PFSK-1 (cell line): ENCODE data around the gene ALDH4A1.

Source experiments
- FOXP2 ChIP-seq: optimal IDR thresholded peaks from 2 replicates; pipeline ENCODE3; 2011; ENCODE audit warnings: borderline replicate concordance, control low read depth, inconsistent platforms; ENCODE audit not compliant: insufficient read depth; ENCODE audit errors: extremely low read length, extremely low read depth
- POLR2AphosphoS5 ChIP-seq: IDR thresholded peaks from 2 replicates; pipeline ENCODE4 v1.6.1; 2012; ENCODE audit warnings: low read depth, mild to moderate bottlenecking, control low read depth, low read length, moderate library complexity
- REST ChIP-seq, 2 experiments: IDR thresholded peaks; 2 replicates each; pipeline versions ENCODE4 v1.6.1 to v1.8.0; 2011 to 2012; ENCODE audit warnings: low read depth in 2 of 2, low read length in 2 of 2, control low read depth in 1 of 2, inconsistent platforms in 1 of 2, mild to moderate bottlenecking in 1 of 2, moderate library complexity in 1 of 2; ENCODE audit not compliant: insufficient read depth in 1 of 2
- SIN3A ChIP-seq: IDR thresholded peaks from 2 replicates; pipeline ENCODE4 v1.6.1; 2012; ENCODE audit warnings: mild to moderate bottlenecking, low read length, moderate library complexity, borderline replicate concordance; ENCODE audit not compliant: insufficient read depth
- TAF1 ChIP-seq: IDR thresholded peaks from 2 replicates; pipeline ENCODE4 v1.6.1; 2012; ENCODE audit warnings: low read length, control low read depth, borderline replicate concordance; ENCODE audit not compliant: insufficient read depth

ALDH4A1 gene

DNA sequence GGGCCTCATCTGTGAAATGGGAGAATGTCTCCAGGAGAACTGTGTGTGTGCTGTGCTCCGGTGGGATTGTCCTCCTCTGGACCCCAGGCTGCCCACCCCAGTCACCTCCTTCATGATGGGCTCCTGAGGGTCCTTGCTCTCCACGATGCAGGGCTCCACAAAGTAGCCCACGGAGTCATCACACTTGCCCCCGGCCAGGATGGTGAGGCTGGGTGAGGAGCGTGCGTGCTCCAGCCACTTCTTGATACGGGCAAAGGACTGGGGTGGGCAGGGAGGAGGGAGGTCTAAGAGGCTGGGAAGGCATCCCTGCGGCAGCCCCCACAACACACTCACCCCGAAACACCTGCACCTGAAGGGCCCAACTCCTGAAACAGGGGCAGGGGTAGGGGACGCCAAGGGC is 26.1 kb downstream of the ALDH4A1 start:
- TF ChIP-seq FOXP2 (no peak), SIN3A (no peak), POLR2AphosphoS5 (no peak), REST (IDR thresholded peaks at IDR 0.05; ENCODE audit: insufficient read depth in 1 of 2, low read depth in 2 of 2, low read length in 2 of 2) (no peak), TAF1 (no peak)

DNA sequence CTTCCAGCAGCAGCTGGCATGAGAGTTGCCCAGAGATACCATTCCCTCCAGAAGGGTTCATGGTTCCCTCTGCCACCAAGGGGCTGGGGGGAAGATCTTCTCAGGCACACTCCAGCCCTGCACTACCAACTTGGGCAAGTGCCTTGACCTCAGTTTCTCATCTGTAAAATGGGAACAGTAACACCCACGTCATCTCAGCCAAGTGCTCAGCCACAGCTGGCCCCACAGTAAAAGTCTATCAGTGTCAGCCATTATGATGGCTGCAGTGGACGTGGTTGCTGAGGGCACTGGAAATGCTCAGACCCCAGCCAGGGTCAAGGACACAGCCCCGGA is 26.6 kb downstream of the ALDH4A1 start:
- TF ChIP-seq FOXP2 (no peak), TAF1 (no peak), REST (IDR thresholded peaks at IDR 0.05; ENCODE audit: insufficient read depth in 1 of 2, low read depth in 2 of 2, low read length in 2 of 2) (no peak), SIN3A (no peak), POLR2AphosphoS5 (no peak)

DNA sequence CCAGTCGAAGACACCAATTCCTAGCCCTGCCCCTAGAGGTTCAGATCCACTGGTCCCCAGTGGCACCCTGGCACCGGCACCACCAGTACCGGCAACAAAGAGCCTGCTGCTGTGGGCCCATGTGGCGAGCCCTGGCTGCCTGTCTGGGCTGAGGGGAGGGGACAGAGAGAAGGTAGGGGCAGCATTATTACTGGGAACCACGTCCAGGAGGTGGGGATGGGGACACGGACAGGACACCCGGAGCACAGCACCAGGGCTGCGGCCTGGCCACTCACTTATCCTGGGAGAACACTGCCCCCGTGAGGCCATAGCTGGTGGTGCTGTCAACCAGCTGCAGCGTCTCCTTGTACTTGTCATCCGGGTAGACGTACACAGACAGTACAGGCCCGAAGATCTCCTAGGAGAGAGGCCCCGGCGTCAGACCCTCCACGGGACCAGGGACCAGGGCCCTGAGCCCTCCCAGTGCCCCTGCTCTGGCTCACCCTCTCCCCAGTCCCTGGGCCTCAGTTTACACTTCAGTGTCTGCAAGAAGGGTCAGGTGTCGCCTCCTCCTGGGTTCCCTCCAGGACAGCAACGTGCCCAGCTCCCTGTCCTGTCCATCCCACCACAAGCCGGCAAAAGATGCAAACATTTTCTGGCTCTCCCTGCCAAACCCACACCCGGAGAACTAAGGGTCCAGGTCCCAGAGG is 27.1 kb downstream of the ALDH4A1 start:
- TF ChIP-seq TAF1 (no peak), REST (IDR thresholded peaks at IDR 0.05; ENCODE audit: insufficient read depth in 1 of 2, low read depth in 2 of 2, low read length in 2 of 2) (no peak), POLR2AphosphoS5 (no peak), SIN3A (no peak), FOXP2 (no peak)

DNA sequence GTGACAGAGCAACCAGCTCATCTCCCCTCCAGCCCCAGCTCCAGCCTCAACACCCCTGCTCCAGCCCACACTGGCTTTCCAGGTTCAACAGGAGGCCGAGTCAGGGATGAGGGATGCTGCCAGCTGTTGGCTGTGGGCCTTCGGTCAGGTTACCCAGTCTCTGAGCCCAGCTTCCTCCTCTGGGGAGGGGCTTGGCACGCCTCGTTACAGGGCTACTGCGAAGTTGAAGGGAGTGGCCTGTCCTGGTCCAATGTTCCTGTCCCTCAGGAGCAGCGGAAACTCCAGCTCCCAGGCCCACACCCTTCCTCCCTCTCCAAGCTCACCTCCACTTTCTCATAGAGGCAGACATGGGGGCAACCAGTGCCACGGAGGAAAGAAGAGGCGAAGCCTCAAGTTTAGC is 27.8 kb downstream of the ALDH4A1 start:
- TF ChIP-seq POLR2AphosphoS5 (no peak), FOXP2 (no peak), SIN3A (no peak), REST (IDR thresholded peaks at IDR 0.05; ENCODE audit: insufficient read depth in 1 of 2, low read depth in 2 of 2, low read length in 2 of 2) (no peak), TAF1 (no peak)

DNA sequence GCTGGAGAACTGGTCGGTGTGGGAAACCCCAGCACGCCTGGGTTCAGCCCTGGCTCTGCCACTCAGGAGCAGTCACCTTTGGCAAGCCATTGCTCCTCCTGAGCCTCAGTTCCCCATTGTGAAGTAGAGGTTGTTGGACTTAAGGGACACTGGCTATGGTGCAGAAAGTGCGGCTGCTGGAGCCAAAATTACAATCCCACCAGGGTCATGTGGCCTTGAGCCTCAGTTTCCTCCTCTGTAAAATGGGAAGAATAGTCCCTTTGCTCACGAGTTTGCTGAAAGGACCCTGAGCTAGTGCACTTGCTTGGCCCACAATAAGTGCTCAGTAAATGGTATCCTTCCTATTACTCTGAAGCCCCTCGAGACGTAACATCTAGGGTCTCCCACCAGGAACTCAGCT is 28.3 kb downstream of the ALDH4A1 start:
- TF ChIP-seq POLR2AphosphoS5 (no peak), FOXP2 (no peak), SIN3A (no peak), TAF1 (no peak), REST (IDR thresholded peaks at IDR 0.05; ENCODE audit: insufficient read depth in 1 of 2, low read depth in 2 of 2, low read length in 2 of 2) (no peak)
